ENCODE results near the gene IGSF21. TPM values are rescaled to one million over a fixed set of nuclear protein-coding genes. Genes with fewer than 3 reads are reported as not detected.

IGSF21 gene
- total and polyA plus RNA-seq, 4 donors = 0.31 to 1.5 (median 0.88) TPM

- Histone ChIP-seq H3K4me1 (ENCODE audit: control insufficient read depth in 4 of 4, insufficient read depth in 4 of 4, low read length in 3 of 4) (no peaks in the 10 kb centered on the region), H3K27me3 (ENCODE audit: control insufficient read depth in 4 of 4, insufficient read depth in 4 of 4, low read length in 3 of 4) (peaks cover 0 to 5% (median under 1%) of the 10 kb centered on the region in 4 donors), H3K9ac (ENCODE audit: low read depth in 1 of 2, low read length in 2 of 2) (no peak overlapping the region), H3K27ac (ENCODE audit: low read depth in 1 of 2, low read length in 2 of 2) (no peak overlapping the region), H3K9me3 (ENCODE audit: control insufficient read depth in 4 of 4, low read length in 3 of 4) (no peaks in the 10 kb centered on the region), H3K36me3 (ENCODE audit: control insufficient read depth in 4 of 4, insufficient read depth in 3 of 4, low read depth in 1 of 4, low read length in 3 of 4) (no peaks in the 10 kb centered on the region), H3K4me3 (ENCODE audit: low read depth in 1 of 3, low read length in 3 of 3) (no peak overlapping the region)
- DNase-seq (ENCODE audit: low spot score) = no peak
- TF ChIP-seq GABPA (IDR thresholded peaks at IDR 0.05 in 1 of 2, conservative IDR thresholded peaks at IDR 0.05 in 1 of 2) = no peak
- TF ChIP-seq CTCF (IDR thresholded peaks at IDR 0.05; ENCODE audit: low read depth, low read length, missing input control) = no peak
- no peak for TF ChIP-seq MAX (IDR thresholded peaks at IDR 0.05)
- TF ChIP-seq EGR1 (IDR thresholded peaks at IDR 0.05; ENCODE audit: low read depth in 2 of 2) = no peak
- no peak for TF ChIP-seq RAD21 (IDR thresholded peaks at IDR 0.05)
- TF ChIP-seq FOXA2 (IDR thresholded peaks at IDR 0.05) = no peak
- no peak for TF ChIP-seq YY1 (IDR thresholded peaks at IDR 0.05)
- no peak for TF ChIP-seq ATF3 (IDR thresholded peaks at IDR 0.05)
- no peak for TF ChIP-seq ZBTB33 (IDR thresholded peaks at IDR 0.05)
- TF ChIP-seq REST (IDR thresholded peaks at IDR 0.05) = no peak
- TF ChIP-seq TAF1 (conservative IDR thresholded peaks at IDR 0.05) = no peak
- no peak for TF ChIP-seq RXRA (IDR thresholded peaks at IDR 0.05)
- TF ChIP-seq HNF4G (IDR thresholded peaks at IDR 0.05) = no peak
- 70% methylated on average over 13 of the region's 13 CpGs for WGBS
Observed at GRCh38 chr1:18282851-18283600, 175.4 kb downstream of the IGSF21 start.

All from liver (tissue), 9 donors.